DND-41 (cell line): Measurements from ENCODE around the gene PRPS1.

Experiments used
- EZH2 ChIP-seq: IDR thresholded peaks from 3 replicates; pipeline ENCODE4 v1.6.1; 2012; ENCODE audit warnings: borderline replicate concordance, low read depth, mild to moderate bottlenecking, moderate library complexity, low read length, inconsistent platforms; ENCODE audit not compliant: severe bottlenecking
- TF ChIP-seq, protein P1 (sequence below): IDR thresholded peaks from 2 replicates; pipeline ENCODE4 v1.5.1; 2012; ENCODE audit warnings: borderline replicate concordance, low read length, moderate library complexity, mild to moderate bottlenecking; ENCODE audit not compliant: poor library complexity, severe bottlenecking; ENCODE audit errors: extremely low read depth

DNA sequence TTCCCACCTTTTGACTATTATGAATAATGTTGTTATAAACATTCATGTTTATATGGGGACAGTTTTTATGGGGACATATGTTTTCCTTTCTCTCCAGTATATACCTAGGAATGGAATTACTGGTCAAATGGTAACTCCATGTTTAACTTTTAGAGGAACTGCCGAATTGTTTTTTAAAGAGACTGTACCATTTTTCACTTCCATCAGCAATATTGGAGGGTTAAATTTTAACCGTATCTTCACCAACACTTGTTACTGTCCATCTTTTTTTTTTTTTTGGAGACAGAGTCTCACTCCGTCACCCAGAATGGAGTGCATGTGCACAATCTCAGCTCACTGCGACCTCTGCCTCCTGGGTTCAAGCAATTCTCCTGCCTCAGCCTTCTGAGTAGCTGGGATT, 46.4 kb upstream of the PRPS1 start:
- no peak for TF ChIP-seq EZH2
- TF ChIP-seq, protein P1, sequence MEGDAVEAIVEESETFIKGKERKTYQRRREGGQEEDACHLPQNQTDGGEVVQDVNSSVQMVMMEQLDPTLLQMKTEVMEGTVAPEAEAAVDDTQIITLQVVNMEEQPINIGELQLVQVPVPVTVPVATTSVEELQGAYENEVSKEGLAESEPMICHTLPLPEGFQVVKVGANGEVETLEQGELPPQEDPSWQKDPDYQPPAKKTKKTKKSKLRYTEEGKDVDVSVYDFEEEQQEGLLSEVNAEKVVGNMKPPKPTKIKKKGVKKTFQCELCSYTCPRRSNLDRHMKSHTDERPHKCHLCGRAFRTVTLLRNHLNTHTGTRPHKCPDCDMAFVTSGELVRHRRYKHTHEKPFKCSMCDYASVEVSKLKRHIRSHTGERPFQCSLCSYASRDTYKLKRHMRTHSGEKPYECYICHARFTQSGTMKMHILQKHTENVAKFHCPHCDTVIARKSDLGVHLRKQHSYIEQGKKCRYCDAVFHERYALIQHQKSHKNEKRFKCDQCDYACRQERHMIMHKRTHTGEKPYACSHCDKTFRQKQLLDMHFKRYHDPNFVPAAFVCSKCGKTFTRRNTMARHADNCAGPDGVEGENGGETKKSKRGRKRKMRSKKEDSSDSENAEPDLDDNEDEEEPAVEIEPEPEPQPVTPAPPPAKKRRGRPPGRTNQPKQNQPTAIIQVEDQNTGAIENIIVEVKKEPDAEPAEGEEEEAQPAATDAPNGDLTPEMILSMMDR, result no peak
